ENCODE data around the gene RBM3.
A peak's percentile ranks its signal among the peaks of the same experiment; 100 is the strongest.

Gene RBM3

GRCh38 chrX:48578661-48579128 lies 4.4 kb downstream of the RBM3 start:
- no peak for FAIRE-seq

GRCh38 chrX:48579259-48579658 lies 5.0 kb downstream of the RBM3 start:
- FAIRE-seq, result no peak

DNA sequence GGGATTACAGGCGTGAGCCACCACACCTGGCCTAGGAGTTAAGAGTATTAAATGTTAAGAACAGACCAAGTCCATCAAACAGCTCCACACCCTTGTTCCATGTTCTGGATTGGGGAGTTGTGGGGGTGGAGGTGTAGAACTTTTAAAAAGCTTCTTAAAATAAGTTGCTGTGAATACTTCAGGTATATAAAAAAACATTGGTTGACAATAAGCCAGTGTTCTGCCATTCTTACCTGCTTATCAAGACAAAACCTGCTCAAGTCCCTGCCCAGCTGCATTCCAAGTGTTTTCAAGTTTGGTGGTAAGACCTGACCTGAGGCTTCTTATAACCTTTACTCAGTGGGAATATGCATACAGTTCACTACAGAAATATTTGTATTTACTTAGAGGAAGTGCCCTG lies 6.4 kb downstream of the RBM3 start:
- FAIRE-seq, result no peak

DNA sequence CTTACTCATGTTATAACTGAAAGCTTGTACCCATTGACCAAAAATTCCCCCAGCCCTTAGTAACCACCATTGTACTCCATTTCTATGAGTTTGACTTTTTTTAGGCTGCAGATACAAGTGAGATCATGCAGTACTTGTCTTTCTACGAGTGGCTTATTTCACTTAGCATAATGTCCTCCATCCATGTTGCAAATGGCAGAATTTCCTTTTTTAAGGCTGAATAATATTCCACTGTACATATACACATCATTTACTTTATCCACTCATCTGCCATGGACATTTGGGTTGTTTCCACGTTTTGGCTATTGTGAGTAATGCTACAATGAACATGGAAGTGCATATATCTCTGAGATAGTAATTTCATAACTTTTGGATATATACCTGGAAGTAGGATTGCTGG lies 10.4 kb downstream of the RBM3 start:
- FAIRE-seq, result no peak

- no peak for FAIRE-seq
Observed at GRCh38 chrX:48589482-48590162, 15.3 kb downstream of the RBM3 start.

- FAIRE-seq, result no peak
Observed at GRCh38 chrX:48590203-48591103, 16.2 kb downstream of the RBM3 start.

- FAIRE-seq, result no peak
Observed at GRCh38 chrX:48591255-48591791, 17.0 kb downstream of the RBM3 start.

DNA sequence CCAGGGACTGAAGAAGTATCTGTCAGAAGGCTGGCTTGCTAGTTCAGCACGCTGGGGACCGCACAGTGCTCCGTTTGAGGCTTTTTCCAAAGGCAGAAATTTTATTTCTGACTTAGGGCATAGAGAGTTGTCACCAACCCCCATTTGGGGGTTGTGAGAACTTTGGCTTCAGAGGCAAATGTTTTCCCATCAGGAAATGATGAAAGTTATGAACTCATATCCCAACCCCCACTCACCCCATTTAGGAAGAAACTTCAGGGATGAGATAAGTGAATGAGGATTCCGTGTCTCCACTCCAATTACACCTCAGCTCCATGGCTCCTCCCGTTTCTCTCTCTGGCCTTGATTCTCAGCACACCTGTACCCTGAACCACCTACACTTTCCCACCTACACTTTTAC lies 18.7 kb downstream of the RBM3 start:
- no peak for FAIRE-seq

- FAIRE-seq, result no peak
Observed at GRCh38 chrX:48595929-48596328, 21.6 kb downstream of the RBM3 start.

DNA sequence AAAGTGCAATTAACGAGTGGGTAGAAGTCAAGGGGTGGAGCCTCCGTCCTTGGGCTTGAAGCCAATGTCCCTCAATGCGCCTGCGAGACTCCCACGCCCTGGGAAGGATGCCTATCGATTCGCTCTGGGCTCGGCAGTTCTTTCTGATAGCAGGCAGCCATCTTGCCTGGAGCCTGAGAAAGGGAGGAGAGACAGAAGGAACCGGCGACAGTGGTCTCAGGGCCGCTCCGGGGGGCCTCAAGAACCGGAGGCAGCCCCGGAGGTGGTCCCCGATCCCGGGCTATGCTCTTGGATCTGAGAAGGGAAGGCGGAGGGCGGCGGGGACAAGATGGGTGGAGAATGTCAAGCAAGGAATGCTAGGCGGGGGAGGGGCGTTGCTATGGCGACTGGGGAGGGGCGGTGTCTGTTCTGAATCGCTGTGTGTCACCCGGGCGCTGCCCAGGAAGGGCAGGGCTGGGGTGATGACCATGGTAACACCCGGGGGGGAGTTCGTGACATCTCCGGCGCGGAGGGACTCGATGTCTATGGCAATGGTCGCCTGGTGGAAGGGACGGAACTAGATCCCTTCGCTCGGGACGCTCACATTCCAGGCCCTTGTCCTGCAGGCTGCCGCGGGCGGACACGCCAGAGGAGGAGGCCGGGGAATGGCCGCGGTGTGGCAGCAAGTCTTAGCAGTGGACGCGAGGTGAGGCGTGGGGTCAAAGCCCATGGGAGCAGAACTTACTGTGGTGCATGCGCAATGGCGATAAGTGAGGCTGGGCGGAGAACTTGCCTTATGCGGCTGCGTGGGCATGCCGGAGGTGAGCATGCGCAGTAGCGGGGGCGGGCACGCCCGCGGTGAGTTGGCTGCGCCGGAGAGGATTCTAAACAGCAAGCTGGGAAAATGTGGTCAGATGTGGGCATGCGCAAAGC lies 23.3 kb downstream of the RBM3 start, which contains the start of gene WDR13:
WDR13 (plus strand) TSS at position 140 of the 912 bp plus-strand sequence; CDS start at position 645, 505 bp downstream.
- peak; percentile 67 for FAIRE-seq

- no peak for FAIRE-seq
Observed at GRCh38 chrX:48598614-48599013, 24.3 kb downstream of the RBM3 start.

DNA sequence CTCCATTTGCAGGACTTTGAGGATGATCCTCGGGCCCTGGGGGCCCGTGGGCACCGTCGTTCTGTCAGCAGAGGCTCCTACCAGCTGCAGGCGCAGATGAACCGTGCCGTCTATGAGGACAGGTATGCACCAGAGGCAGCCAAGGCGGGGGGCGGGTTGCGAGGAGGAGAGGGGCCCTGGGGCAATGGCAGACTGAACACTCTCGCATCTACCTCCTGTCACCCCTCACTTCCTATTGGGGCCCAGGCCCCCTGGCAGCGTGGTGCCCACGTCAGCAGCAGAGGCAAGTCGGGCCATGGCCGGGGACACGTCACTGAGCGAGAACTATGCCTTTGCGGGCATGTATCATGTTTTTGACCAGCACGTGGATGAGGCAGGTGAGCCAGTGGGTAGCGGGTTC lies 25.1 kb downstream of the RBM3 start:
- no peak for FAIRE-seq

- no peak for FAIRE-seq
Observed at GRCh38 chrX:48600226-48600625, 25.9 kb downstream of the RBM3 start.

DNA sequence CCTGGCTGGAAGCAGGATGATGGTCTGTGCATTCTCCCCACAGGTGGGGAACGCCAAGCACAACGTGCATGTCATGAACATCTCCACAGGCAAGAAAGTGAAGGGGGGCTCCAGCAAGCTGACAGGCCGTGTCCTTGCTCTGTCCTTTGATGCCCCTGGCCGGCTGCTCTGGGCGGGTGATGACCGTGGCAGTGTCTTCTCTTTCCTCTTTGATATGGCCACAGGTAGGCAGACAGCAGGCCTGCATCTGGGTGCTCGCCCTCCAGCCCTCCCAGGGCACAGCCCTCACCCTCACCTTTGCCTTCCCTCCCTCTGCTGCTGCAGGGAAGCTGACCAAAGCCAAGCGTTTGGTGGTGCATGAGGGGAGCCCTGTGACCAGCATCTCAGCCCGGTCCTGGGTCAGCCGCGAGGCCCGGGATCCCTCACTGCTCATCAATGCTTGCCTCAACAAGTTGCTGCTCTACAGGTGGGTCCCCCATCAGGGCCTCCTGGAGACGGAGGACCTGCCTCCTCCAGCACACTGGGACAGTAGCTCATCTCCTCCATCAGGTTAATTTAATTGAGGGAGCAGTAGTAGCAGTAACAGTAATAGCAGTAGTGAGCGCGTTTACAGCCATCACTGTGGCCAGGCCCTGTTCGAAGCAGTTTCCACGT lies 27.6 kb downstream of the RBM3 start:
- FAIRE-seq, result no peak

- FAIRE-seq, result no peak
Observed at GRCh38 chrX:48604701-48605100, 30.4 kb downstream of the RBM3 start.

DNA sequence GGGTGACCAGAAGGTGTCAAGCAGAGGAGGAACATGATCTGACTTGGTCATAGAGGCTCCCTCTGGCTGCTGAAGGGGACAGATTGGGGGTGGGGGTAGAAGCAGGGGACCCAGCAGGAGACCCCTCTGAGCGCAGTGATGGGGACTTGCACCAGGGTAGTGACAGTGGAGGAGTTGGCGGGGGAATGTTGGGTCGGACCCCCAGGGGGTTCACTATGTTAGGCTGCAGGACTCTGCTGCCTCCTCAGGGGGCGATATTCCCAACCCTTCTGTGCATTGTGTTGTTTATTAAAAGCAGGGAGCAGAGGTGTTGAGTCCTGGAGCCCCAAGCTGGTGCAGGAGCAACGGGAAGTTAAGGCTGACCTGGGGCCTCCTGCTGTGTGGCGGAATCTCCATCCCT lies 31.8 kb downstream of the RBM3 start:
- no peak for FAIRE-seq

DNA sequence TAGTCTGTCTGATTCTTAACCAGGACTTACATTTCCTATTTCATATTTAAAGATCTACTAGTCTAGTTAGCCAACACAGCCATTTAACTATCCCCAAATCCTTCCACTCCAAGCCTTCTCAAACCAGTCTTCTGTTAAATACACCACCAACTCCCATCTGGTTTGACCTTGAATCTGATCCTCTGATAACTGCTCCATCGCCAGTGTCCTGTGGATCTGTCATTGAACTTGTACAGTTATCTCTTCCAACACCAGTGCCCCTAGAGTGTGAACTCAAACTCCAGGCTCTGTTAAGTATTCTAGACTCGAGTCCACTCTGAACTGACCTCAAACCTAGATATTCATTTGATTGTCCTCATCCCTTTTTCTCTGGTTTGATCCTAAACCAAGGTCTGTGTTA lies 37.4 kb downstream of the RBM3 start:
- FAIRE-seq, result no peak

DNA sequence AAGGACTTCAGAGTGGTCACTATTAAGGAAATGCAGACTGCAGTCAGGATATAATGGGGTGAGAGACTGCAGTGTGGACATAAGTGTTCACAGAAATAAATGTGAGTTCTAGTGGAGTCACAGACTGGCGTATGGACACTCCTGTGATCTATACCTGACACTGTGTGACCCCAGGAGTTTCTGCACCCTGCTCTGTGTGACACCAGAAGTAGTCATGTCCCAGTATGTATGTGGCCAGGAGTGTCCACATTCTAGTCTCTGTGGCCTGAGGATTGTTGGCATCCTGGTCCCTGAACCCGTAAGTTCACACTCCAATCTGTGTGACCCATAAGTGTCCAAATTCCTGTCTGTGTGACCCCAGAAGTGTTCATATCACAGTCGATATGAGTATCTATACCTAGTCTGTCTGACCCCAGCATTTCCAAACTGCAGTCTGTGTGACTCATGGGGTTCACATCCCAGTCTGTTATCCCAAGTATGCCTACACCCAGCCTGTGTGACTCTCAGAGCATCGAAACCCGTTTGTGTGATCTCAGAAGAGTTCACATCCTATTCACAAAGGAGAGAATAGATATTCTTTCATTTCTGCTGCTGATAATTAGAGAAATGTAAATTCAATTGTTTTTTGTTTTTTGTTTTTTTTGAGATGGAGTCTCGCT lies 39.3 kb downstream of the RBM3 start:
- no peak for FAIRE-seq

GRCh38 chrX:48616576-48616975 lies 42.3 kb downstream of the RBM3 start:
- no peak for FAIRE-seq

- FAIRE-seq, result no peak
Observed at GRCh38 chrX:48617542-48618340, 43.5 kb downstream of the RBM3 start.

Data from A204.1 (cell line).